Fibroblast of skin of left biceps (primary cell): ENCODE data around the gene SAP30BP.

Source experiments
- DNase-seq, 2 experiments: peaks; one replicate each; pipeline ENCODE4 v3.0.0-alpha.2; 2013; ENCODE audit warnings: low read depth in 2 of 2

The SAP30BP gene

GRCh38 chr17:75666959-75667790, at the start of gene SAP30BP, which contains the start of gene RECQL5:
SAP30BP (plus strand) TSS chr17:75667338; CDS start chr17:75667373, 35 bp downstream.
RECQL5 (minus strand) TSS chr17:75667154; CDS start chr17:75666557, 597 bp downstream.
- peak; percentile 95 to 96 for DNase-seq

- no peak for DNase-seq
Measured at GRCh38 chr17:75617675-75618074, 49.5 kb upstream of the SAP30BP start.

- no peak for DNase-seq
Measured at GRCh38 chr17:75619506-75620431, 47.4 kb upstream of the SAP30BP start.

- DNase-seq, result no peak
Measured at GRCh38 chr17:75621489-75621888, 45.6 kb upstream of the SAP30BP start.

- no peak for DNase-seq
Measured at GRCh38 chr17:75622076-75622475, 45.1 kb upstream of the SAP30BP start.

- DNase-seq, result no peak
Measured at GRCh38 chr17:75622771-75623273, 44.3 kb upstream of the SAP30BP start.

- no peak for DNase-seq
Measured at GRCh38 chr17:75623386-75623785, 43.8 kb upstream of the SAP30BP start.

- DNase-seq, result no peak
Measured at GRCh38 chr17:75624021-75624420, 43.1 kb upstream of the SAP30BP start.

GRCh38 chr17:75624714-75625345, 42.3 kb upstream of the SAP30BP start:
- no peak for DNase-seq

GRCh38 chr17:75625813-75626486, 41.2 kb upstream of the SAP30BP start:
- DNase-seq, result no peak

- DNase-seq, result no peak
Measured at GRCh38 chr17:75626496-75627038, 40.6 kb upstream of the SAP30BP start.

GRCh38 chr17:75627094-75627493, 40.0 kb upstream of the SAP30BP start:
- DNase-seq, result no peak

GRCh38 chr17:75628425-75628824, 38.7 kb upstream of the SAP30BP start:
- no peak for DNase-seq

- DNase-seq, result no peak
Measured at GRCh38 chr17:75629157-75629556, 38.0 kb upstream of the SAP30BP start.

GRCh38 chr17:75630071-75630917, 36.8 kb upstream of the SAP30BP start:
- no peak for DNase-seq

- no peak for DNase-seq
Measured at GRCh38 chr17:75631353-75631752, 35.8 kb upstream of the SAP30BP start.

- no peak for DNase-seq
Measured at GRCh38 chr17:75632428-75632827, 34.7 kb upstream of the SAP30BP start.

GRCh38 chr17:75632863-75633485, 34.2 kb upstream of the SAP30BP start, which contains the start of gene SMIM5:
SMIM5 (plus strand) TSS chr17:75633434; CDS start chr17:75640202, 6,768 bp downstream.
- peak; percentile 29 to 30 for DNase-seq
